AML-193 (cell line): ENCODE results near the gene SLC9A8.

ENCODE experiments used
- DNase-seq, 2 experiments: peaks; one replicate each; lab custom pipeline; 2025; lab: John Stamatoyannopoulos, UW

The SLC9A8 gene

DNA sequence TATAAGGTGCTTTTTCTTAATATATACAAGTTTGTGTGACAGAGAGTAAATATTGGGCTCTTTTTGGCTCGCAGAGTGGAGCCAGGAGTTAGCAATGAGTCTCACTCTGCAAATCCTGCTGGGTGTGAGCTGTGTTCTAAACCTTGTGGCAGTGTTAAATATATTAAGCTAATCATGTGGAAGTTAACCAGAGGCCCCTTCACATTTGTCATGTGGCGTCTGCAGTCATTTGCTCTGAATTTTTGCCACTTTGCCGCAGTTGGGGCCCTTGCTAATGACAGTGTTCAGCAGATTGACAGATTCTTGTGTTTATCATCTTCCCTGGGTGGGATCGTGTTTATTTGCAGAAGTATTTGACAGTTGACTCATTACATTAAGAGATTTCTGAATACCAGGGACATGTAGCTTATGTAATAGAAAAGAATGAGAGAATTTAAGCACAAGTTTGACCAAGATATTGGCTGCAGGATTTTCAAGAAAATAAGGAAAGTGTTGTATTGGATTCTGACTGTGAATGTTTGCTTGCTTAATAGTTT lies 64.8 kb downstream of the SLC9A8 start:
- no peak for DNase-seq

DNA sequence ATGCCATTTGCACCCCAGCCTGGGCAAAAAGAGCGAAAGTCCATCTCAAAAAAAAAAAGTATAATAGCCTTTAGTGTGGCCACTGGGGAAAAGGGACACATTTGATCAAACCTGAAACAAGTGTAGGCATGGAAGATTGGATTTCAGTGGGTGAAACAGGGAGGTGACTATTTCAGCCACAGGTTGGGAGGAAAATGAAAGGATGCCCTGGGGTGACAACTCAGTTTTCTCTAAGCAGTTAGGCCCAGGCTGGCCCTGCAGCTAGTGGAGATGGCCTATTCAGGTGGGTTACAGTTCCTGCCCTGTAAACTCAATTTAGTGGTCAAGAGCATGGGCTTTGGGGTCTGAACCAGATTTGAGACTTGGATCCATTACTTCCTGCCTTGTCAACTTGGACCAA lies 66.3 kb downstream of the SLC9A8 start:
- DNase-seq, result no peak

DNA sequence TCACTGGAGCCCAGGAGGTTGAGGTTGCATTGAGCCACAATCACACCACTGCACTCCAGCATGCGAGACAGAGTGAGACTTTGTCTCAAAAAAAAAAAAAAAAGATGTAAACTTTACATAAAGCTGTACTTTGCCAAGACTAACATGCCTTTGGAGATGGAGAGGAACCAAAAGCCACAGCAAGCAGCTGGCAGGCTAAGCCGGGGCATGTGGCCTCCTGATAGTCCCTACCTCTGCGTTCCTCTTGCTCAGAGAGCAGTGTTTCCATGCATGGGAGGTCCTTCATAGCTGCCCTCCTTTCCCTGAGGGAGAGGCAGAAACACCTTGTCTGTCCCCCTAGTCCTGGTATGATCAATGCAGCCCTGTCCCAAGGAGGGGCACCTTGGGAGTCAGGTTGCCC lies 67.5 kb downstream of the SLC9A8 start:
- no peak for DNase-seq

DNA sequence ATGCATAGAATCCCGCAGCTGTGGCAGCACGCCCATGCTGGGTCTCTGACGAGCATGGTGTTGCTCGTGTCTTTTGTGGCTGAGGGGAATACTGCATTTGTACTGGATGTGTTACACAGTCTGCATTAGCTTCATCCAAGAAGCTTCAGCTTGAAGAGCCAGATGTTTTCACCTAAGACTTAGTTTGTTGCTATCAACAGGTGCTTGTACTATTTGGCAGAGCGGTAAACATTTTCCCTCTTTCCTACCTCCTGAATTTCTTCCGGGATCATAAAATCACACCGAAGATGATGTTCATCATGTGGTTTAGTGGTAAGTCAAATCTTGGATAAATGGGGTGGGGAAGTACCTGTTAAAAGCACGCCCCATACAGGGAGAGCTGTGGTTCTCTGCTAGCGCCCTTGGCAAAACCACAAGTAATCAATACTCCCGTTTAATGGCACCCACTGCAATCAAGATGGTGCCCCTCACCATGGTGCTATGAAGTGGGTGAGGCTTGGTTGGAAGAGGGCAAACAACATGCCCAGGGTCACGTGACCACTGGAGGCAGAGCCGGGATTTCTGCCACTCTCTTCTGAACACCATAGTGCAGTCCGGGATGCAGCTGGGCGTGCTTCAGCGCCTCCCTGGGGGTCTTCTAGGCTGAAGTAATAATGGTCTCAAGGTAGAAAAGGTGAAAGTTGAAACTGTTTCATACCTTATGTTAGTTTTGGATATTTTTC lies 68.3 kb downstream of the SLC9A8 start:
- DNase-seq, result no peak

DNA sequence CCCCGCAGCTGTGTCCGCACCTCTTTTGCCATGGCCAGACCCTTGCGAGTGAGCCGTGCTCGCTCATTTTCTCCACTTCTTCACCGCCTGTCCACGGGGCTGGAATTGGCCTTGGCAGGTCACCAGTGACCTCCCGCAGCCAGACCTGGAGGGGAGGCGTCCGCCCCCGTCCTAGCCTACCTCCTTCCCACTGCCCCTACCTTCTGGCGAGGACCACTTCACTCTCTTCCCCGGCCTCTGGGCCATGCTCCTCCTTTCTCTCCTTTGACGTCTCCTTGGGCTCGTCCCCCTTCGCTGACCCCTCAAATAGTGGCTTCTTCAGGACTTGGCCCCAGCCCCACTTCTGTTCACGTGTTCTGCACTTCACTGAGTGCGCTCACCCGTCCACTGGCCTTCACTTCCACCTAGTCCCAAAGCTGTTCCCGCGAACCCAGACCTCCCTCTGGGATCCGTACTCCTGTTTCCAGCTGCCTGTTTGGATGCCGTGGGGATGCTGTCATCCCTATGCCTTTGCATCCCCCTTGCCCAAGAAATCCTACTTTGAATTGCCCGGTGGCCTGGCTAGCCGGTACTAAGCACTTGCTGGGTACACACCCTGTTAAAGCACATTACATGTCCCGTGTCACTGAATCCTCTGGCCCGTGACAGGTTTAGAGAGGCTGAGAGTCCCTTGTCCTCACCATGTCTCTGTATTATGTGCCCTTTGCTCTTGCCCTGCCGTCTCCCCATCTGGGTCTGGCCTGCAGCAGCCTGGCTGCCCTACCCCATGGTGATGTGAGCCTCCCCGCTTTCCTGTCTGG lies 69.7 kb downstream of the SLC9A8 start:
- no peak for DNase-seq

DNA sequence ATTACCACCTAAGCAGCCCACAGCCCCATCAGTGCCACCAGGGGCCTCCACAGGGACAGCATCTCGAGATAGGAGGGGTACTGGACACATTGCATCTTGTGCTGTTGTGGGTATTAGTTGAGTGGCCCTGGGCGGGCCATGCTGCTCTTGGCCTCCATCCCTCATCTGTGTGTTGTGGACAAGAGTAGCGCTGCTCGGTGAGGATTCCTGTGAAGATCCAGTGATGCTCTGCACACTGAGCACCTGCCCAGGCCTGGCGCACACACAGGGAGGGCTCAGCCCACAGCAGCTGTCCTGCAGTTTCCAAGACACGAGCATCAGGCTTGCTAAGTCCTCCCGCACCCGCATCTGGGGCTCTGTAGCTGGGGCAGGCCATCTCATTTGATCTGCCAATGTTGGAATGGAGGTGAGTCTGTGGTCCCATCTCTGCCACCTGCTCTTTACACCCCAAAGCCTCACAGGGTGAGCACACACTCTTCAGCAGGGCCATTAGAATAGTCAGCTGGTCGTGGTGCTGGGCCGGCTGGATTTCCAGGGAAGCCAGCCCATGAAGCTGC lies 70.7 kb downstream of the SLC9A8 start:
- no peak for DNase-seq

DNA sequence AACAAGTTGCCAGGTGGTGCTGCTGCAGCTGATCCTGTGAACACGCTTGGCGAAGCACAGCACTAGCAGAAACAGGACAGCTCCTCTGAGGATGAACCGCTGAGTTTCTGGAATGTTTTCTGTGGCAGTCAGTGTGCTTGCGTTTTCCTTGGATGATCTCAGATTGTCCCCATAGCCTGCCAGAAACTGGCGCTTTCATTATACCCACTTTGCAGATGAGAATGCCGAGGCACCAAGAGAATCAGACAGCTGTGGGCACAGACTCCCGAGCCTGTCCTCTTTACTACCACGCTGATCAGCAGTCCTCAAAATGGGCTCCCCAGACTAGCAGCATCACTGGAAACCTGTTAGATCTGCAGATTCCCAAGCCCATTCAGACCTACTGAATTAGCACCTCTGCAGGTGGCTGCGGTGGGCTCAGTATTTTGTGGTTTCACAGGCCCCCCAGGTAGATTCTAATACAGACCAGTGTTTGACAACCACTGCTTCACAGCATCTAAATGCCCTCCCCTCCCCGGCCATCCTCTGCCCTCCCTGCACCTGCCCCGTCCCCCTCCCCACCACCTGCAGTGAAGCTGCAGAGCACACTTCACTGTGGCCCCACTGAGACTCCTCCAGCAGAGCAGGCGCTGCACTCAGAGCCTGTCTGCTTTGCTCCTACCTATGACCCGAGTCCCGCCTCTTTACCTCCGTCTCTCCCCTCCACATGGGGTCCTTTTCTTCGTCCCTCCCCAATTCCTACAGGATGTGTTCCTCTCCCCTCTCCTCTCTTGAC lies 73.1 kb downstream of the SLC9A8 start:
- DNase-seq, result no peak

DNA sequence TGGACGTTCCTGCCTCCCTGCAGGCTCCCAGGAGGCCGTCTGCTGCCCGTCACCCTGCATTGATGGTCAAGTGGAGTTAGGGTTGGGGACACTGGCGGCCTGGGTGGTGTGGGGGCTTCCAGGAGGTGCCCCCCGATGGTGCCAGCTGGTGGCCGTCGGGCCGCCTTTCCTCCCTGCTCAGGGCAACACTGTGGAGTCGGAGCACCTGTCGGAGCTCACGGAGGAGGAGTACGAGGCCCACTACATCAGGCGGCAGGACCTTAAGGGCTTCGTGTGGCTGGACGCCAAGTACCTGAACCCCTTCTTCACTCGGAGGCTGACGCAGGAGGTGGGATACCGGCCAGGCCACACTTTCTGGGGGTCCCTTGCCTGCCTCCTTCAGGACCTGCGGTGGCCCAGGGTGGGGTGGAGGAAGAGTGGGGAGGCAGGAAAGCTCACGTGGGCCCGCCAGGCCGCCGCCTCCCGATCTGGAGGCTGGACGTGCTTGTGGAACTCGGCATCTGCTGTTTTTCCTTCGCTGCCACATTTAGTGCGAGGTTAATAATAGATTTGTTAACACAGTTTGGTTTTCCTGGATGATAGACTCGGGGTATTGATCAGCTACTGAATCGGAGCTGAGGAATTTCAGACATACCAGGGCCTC lies 74.1 kb downstream of the SLC9A8 start:
- DNase-seq, result no peak

DNA sequence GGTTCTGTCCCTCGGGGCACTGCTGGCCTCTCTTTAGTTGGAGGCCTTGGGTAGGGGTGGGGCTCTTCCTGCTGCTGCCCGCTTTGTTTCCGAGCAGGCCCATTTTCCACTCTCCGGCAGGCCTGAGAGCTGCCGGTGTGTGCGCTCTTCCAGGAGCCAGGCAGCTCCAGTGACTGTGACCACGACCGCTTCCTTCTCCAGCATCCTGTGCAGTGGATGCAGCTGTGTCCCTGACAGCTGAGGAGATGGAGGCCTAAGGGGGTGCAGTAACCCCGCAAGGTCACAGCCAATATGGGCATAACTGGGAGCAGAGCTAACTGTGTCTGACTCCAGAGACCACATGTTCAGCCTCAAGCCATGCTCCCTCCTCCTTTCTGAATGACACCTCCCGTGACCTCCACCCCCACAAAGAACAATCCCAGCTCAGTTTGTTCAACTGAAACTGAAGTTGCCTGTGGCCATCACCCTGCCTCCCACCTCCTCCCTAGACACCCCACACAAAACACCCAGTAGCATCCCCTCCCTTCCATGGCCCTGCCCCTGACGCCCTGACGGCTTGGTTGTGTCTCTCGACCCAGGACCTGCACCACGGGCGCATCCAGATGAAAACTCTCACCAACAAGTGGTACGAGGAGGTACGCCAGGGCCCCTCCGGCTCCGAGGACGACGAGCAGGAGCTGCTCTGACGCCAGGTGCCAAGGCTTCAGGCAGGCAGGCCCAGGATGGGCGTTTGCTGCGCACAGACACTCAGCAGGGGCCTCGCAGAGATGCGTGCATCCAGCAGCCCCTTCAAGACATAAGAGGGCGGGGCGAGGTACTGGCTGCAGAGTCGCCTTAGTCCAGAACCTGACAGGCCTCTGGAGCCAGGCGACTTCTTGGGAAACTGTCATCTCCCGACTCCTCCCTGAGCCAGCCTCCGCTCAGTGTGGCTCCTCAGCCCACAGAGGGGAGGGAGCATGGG lies 74.9 kb downstream of the SLC9A8 start:
- no peak for DNase-seq

DNA sequence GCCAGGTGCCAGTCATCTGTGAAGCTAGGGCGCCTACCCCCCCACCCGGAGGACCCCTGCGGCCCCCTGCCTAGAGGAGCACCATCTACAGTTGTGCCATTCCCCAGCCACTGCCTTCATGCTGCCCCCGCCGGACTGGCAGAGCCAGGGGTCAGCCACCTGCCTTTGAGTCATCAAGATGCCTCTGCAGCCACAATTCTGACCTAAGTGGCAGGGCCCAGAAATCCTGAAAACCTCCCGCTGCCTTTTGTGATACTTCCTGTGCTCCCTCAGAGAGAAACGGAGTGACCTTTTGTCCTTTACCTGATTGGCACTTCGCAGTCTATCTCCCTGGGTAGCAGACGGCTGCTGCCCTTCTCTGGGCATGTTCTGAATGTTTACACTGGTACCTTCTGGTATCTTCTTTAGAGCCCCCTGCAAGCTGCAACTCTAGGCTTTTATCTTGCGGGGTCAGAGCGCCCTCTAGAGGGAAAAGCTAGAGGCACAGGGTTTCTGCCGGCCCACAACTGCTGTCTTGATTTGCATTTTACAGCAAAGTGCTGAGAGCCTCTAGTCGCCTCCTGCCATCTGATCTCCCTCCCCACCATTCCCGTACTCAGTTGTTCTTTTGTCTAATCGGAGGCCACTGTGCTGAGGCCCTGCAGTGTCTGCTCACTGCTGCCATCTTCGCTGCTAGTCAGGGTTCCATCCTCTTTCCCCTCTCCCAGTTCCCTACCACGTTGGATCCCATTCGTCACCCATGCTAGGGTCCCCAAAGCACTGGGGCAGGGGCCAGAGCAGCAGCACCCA lies 75.8 kb downstream of the SLC9A8 start:
- DNase-seq, result peak; percentile 24 to 42

DNA sequence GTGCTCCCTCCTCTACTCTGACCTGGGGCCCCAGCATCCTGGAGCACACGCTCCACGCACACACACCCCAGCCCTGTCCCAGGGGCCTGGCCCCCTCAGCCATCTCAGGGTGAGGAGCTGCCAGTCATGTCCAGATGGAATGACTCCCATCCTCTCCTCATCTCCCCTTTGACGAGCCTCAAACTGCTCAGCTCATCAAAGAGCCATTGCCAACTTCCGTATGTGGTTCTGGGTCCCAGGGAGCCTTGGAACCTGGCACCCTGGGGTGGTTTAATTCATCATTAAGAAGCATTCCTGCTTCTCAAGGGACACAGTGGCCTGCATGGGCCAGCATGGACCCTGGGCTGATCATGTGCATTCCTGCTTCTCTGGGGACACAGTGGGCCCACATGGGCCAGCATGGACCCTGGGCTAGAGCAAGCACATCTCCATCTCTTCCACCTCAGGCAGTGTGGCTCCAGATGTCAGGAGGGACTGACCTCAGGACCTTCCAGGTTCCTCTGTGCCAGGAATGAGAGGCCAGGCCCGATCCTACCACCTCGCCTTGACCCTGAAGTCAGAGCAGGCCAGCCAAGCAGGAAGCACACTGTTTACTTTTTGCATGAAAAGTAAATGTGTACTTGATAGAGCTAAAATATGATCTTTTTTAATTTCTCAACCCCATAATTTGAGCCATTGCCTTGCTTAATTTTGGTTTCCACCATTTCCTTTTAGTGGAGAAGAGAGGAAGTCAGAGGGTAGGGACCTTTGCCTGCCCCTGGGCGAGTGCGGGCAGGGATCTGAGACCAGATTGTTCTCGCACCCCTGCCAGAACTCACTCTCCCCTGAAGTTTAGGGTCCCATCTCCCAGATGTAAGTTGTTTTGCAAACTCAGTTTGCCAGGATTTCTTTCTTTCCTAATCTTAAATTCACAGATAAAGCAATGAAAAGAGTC lies 76.6 kb downstream of the SLC9A8 start:
- peak; percentile 25 to 48 for DNase-seq

DNA sequence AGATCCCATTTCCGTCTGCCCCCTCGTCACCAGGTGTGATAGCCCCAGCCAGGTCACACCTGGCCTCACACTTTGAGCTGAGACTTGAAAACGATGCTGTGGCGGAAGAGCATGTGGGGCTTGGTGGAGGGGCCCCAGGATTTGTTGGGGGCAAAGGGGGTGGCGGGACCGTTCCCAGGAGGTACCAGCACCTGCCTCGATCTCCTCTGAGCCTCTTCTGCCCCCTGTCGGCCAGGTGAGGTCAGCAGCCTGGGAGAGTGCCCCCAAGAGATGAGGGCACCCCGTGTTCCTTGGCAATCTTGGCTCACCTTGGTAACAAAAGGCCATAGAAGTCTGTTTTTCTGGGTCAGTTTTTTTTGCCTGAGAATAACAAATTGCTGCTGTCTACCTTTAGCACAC lies 77.3 kb downstream of the SLC9A8 start:
- DNase-seq, result no peak

DNA sequence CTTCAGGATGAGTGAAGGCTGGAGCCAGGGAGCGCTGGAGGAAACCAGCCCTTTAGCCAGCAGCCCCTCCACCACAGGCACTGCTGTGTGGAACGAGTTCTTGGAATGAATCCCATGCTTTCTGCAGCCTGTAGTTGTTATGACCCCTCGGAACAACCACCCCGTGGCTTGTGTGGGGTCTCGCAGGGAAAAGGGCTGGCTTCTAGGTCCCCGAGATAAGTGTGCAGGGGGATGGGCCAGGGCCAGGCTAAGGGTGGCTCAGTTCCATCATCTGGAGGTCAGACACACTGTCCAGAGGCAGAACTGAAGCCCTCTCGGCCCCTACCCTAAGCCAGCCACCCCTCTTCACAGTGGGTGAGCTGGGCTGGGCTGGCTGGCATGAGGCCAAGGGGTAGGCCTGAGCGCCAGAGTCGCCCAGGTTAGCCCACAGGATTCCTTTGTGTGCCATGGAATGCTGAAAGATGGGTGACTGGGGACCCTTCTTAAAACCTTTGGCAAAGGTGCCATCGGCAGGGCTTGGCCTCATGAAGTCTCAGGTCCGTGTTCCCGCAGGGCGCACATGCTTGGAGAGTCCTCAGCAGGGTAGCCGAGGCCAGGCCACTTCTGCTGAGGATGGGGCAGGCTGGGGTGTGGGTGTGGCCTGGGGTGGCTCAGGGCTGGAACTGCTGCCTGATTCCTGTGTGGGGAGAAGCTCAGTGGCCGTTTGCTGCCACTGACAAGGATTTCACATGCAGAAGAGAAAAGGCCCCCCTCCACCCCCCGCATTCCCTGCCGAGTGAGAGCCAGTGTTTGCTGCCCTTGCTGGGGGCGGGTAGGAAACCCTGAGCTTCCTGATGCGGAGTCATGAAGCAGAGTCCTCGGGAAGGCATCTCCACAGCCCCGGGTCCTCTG lies 78.1 kb downstream of the SLC9A8 start:
- DNase-seq, result no peak

DNA sequence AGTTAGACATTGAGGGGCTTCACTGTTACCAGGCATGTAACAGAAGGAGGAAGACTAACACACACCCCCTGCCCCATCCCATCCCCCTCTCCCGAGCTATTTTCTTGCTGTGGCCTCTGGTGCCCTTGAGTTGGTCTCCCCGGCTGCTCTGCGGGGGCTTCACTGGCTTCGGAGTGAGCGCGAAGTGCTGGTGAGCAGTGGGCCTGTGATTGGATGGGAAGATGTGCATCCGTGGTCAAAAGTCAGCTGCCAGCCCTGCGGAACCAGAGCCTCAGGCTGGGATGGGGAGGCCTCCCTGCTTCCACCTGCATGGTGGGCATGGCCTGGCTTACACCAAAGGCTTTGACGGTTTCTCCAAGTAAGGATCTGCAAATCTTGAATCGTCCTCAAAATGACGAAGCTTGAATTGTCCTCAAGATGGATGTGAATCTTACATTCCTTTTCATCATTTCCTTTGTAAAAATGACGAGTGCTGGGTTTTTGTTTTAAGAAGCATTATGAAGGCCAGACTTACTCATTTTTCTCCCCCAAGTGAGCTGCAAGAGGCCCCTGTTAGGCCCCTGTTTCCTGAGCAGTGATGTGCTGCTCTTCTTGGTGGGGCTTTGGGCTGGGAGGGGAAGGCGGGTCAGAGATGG lies 79.0 kb downstream of the SLC9A8 start:
- DNase-seq, result no peak

DNA sequence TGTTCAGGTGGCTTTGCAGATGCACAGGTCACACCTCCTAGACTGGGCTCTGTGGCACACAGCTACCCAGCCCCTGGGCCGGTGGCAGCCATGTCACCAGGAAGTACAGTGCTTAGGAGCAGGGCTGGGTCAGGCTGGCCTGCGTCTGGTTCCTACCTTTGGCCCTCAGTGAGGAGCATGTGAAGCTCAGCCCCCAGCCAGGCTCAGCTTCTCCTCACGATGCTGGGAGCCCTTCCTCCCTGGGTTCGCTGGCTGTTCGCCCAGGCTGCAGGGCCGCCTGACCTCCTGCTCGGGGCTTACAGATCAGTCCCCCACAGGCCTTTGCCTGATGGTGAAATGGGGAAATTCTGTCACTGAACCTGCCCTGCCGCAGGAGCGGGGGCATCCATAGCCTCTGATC lies 79.6 kb downstream of the SLC9A8 start:
- no peak for DNase-seq

DNA sequence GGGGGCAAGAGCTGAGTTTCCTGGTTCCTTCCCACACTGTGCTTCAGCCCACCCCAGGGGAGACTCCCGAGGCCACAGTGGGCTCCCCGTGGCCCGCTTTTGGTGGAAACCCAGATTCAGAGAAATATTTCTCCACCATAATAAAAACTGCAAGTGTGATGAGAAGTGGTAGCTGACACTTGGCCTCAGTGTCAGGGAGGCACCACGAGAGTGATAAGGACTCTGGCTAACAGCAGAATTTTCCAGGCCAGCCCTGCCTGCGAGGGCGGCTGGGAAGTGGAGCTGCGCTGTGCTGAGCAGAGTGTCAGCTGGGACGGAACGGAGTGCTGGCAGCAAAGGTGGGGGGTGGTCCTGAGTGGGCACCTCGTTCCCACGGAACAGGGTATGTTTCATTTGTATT lies 80.2 kb downstream of the SLC9A8 start:
- DNase-seq, result no peak
